GM12872 (cell line): ENCODE results near the gene RECQL5.

Source experiments
- CTCF ChIP-seq: IDR thresholded peaks from 3 replicates; pipeline ENCODE4 v1.5.1; 2011; ENCODE audit warnings: low read depth, mild to moderate bottlenecking, low read length, moderate library complexity; ENCODE audit not compliant: insufficient read depth

The RECQL5 gene

DNA sequence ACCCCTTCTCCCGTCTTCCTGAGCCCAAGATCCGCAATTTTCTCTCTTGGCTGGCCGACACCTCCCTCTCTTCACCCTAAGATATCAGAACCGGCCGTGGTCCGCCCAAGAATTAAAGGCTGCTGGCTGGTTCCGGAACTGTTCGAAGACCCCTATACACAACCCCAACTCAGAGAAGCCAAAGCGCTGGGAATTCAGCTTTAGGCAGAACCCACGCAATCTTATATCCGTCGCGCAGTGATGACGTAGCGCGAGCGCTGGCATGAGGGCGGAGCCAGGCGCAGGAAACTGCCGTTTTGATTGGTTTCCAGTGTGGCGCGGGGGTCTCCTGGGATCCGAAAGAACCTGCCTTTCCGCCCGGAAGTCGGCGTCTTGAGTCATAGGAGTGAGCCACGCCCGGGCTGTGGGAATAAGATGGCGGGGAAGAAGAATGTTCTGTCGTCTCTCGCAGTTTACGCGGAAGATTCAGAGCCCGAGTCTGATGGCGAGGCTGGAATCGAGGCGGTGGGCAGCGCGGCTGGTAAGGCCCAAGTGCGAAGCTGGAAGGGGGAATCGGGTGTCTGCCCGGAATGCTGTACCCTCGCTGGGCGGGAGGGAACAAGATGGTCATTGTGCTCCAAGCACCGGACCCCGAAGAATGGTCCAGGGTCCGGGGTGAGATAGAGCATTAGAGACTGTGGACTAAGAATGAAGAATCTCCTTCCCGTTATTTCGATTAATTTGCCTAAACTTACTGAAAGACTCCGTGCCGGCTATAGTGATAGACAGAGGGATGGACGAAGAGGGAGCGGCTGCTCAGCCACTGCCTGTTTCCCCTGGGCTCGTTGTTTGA, at the start of gene RECQL5, which contains the start of gene SAP30BP:
RECQL5 (minus strand) TSS at position 196 of the 832 bp plus-strand sequence. CDS start 597 bp downstream, outside the sequence.
SAP30BP (plus strand) TSS at position 380 of the 832 bp plus-strand sequence; CDS start at position 415, 35 bp downstream.
- TF ChIP-seq CTCF, result no peak

- no peak for TF ChIP-seq CTCF
Observed at GRCh38 chr17:75712446-75712845, 45.5 kb upstream of the RECQL5 start.

DNA sequence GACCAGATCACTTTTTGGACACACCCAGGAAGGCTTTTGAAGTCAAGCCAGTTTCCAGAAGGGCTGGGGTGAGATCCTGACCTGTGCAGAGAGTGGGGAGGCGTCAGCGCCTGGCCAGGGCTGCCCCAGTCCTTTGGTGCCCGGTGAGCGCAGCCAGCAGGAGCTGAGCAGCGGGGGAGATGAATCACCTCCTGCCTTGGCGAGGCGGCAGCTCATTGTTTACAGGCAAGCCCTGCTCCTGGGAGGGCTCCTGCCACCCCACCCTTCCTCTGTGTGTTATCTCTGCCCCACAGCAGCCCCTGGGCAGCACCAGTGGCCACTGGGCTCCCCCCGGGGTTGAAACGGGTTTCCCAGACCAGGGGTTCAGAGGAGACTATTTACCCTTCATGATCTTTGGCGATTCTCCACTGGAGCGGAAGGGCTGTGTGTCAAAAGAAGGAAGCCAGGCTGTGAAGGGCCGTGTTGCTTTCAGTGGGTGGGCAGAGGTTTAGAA, 40.2 kb upstream of the RECQL5 start:
- TF ChIP-seq CTCF, result no peak

- no peak for TF ChIP-seq CTCF
Observed at GRCh38 chr17:75706042-75706728, 39.2 kb upstream of the RECQL5 start.

DNA sequence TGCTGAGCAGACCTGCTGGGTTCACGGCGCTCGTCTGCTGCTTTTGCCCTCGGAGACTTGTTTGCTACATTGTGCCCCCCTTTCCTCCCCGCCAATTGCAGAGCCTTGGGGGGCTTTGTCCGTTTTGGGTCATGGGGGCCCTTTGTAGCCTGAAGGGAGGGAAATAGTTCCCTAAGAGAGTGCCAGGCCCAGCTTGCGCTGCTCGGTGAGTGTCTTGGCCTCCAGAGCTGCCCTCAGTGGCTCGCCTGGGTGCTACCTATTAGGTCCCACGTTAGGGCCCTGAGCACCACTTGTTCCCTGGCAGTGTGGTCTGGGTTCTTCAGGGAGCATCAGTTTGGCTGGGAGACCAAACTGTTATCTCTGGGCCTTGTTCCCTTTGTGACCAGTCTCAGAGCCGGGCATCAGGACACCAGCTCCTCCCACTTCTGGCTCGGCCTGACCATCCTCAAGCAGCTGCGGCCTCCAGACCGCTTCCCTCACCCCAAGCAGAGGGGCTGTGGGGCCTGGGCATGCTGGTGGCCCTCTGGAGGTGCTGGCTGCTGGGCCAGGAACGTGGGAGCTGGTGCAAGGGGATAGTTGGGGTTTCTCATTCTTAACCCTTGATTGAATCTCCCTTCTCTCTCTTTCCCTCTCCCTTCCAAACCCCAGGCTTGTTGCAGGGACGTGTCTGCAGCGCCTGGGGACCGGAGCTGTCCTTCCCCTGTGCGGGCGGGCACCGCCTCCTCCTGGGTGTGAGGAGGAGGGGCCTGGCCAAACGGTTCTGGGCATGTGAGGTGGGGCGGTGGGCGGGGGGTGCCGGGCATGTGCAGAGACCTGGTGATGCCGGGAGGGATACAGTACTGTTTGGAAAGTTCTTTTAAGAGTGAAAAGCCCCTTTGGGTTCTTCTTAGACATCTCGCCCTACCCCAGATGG, 38.3 kb upstream of the RECQL5 start:
- no peak for TF ChIP-seq CTCF

- TF ChIP-seq CTCF, result no peak
Observed at GRCh38 chr17:75703591-75703990, 36.6 kb upstream of the RECQL5 start.

- no peak for TF ChIP-seq CTCF
Observed at GRCh38 chr17:75703191-75703590, 36.2 kb upstream of the RECQL5 start.
